HG03159 (cell line): ENCODE results near the gene STXBP5L.
"Not testable (repeated sequence)": the region's sequence is repeated elsewhere in the genome, so short reads cannot be mapped to it uniquely, and the experiment has no call there.

Experiments
- ATAC-seq: cut with Tn5 transposase; IDR thresholded peaks from one replicate; pipeline ENCODE4 v1.9.1; 2021; ENCODE audit warnings: mild to moderate bottlenecking, moderate library complexity; ENCODE audit not compliant: unreplicated experiment

Gene STXBP5L

GRCh38 chr3:121223116-121223515 lies 315.1 kb downstream of the STXBP5L start:
- ATAC-seq = no peak

GRCh38 chr3:121228971-121229370 lies 321.0 kb downstream of the STXBP5L start:
- ATAC-seq = no peak

- ATAC-seq = not testable (repeated sequence)
Observed at GRCh38 chr3:121230194-121230593, 322.2 kb downstream of the STXBP5L start.

GRCh38 chr3:121231872-121232271 lies 323.9 kb downstream of the STXBP5L start:
- ATAC-seq = no peak

GRCh38 chr3:121232309-121233225 lies 324.6 kb downstream of the STXBP5L start:
- no peak for ATAC-seq

GRCh38 chr3:121243208-121243607 lies 335.2 kb downstream of the STXBP5L start:
- ATAC-seq = no peak

GRCh38 chr3:121252676-121253075 lies 344.7 kb downstream of the STXBP5L start:
- ATAC-seq = no peak

GRCh38 chr3:121269389-121269788 lies 361.4 kb downstream of the STXBP5L start:
- ATAC-seq = no peak

GRCh38 chr3:121274411-121274810 lies 366.4 kb downstream of the STXBP5L start:
- ATAC-seq = no peak

GRCh38 chr3:121295452-121295851 lies 387.4 kb downstream of the STXBP5L start:
- no peak for ATAC-seq

- ATAC-seq = no peak
Observed at GRCh38 chr3:121295979-121296378, 388.0 kb downstream of the STXBP5L start.

- no peak for ATAC-seq
Observed at GRCh38 chr3:121324320-121324719, 416.3 kb downstream of the STXBP5L start.

GRCh38 chr3:121330118-121330517 lies 422.1 kb downstream of the STXBP5L start:
- ATAC-seq = no peak

- ATAC-seq = no peak
Observed at GRCh38 chr3:121330634-121331033, 422.6 kb downstream of the STXBP5L start.

- ATAC-seq = not testable (repeated sequence)
Observed at GRCh38 chr3:121355960-121356359, 448.0 kb downstream of the STXBP5L start.

GRCh38 chr3:121362035-121362734 lies 454.2 kb downstream of the STXBP5L start:
- ATAC-seq = no peak

GRCh38 chr3:121388308-121388707 lies 480.3 kb downstream of the STXBP5L start:
- not testable (repeated sequence) for ATAC-seq

GRCh38 chr3:121395967-121396366 lies 488.0 kb downstream of the STXBP5L start:
- ATAC-seq = not testable (repeated sequence)

- ATAC-seq = not testable (repeated sequence)
Observed at GRCh38 chr3:121398051-121398450, 490.0 kb downstream of the STXBP5L start.

GRCh38 chr3:121399820-121400219 lies 491.8 kb downstream of the STXBP5L start:
- ATAC-seq = no peak

GRCh38 chr3:121405631-121406030 lies 497.6 kb downstream of the STXBP5L start:
- ATAC-seq = no peak

GRCh38 chr3:121411523-121411922 lies 503.5 kb downstream of the STXBP5L start:
- ATAC-seq = no peak
